GM19452 (cell line): ENCODE measurements around the gene MAML1.
A peak's percentile ranks its signal among the peaks of the same experiment; 100 is the strongest.
"Not testable (repeated sequence)": the region's sequence is repeated elsewhere in the genome, so short reads cannot be mapped to it uniquely, and the experiment has no call there.

Experiments used
- ATAC-seq: cut with Tn5 transposase; IDR thresholded peaks from one replicate; pipeline ENCODE4 v1.9.1; 2021; ENCODE audit not compliant: unreplicated experiment

MAML1 gene

GRCh38 chr5:179731791-179732411, 721 bp upstream of the MAML1 start:
- peak; percentile 19 for ATAC-seq

- ATAC-seq = peak; percentile 34
These were observed 523 bp downstream of the MAML1 start for GRCh38 chr5:179732918-179733771.

GRCh38 chr5:179733772-179734126, 1.1 kb downstream of the MAML1 start:
- no peak for ATAC-seq

GRCh38 chr5:179734536-179735164, 2.0 kb downstream of the MAML1 start:
- ATAC-seq = no peak

- ATAC-seq = no peak
These were observed 6.1 kb downstream of the MAML1 start for GRCh38 chr5:179738742-179739141.

- ATAC-seq = not testable (repeated sequence)
These were observed 11.5 kb downstream of the MAML1 start for GRCh38 chr5:179744106-179744505.

- ATAC-seq = no peak
These were observed 14.2 kb downstream of the MAML1 start for GRCh38 chr5:179746872-179747271.

GRCh38 chr5:179747811-179748210, 15.2 kb downstream of the MAML1 start:
- ATAC-seq = no peak

GRCh38 chr5:179749857-179750508, 17.4 kb downstream of the MAML1 start:
- no peak for ATAC-seq

GRCh38 chr5:179753971-179754370, 21.3 kb downstream of the MAML1 start:
- ATAC-seq = no peak

GRCh38 chr5:179755022-179755421, 22.4 kb downstream of the MAML1 start:
- no peak for ATAC-seq

GRCh38 chr5:179758955-179759354, 26.3 kb downstream of the MAML1 start:
- ATAC-seq = no peak

- no peak for ATAC-seq
These were observed 27.2 kb downstream of the MAML1 start for GRCh38 chr5:179759581-179760551.

- ATAC-seq = no peak
These were observed 29.6 kb downstream of the MAML1 start for GRCh38 chr5:179762079-179762780.

- no peak for ATAC-seq
These were observed 30.2 kb downstream of the MAML1 start for GRCh38 chr5:179762781-179763176.

- ATAC-seq = no peak
These were observed 30.8 kb downstream of the MAML1 start for GRCh38 chr5:179763215-179763945.

- no peak for ATAC-seq
These were observed 31.4 kb downstream of the MAML1 start for GRCh38 chr5:179764056-179764455.

GRCh38 chr5:179765400-179765799, 32.8 kb downstream of the MAML1 start:
- ATAC-seq = no peak
